ENCODE data around the gene SEMA4F.

DNA sequence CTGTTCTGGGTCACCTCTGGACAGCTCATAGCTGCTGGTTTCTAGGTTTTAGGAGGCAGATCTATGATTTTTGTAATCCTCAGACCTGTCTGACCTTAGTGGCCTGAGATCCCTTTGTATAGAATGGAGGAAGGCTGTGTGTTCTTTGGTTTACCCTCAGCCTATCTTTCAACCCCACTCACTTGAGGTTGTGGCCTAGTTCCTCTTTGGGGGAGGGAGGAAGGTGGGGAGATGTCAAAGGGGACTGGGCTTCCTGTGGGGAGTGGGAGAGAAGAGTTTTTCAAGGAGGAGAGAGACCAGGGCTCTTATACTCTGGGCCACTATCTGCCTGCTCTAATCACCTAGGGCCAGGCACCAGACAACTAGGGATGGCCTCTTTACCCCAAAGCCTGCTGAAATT is 28.5 kb downstream of the SEMA4F start:
- TF ChIP-seq, protein P1, sequence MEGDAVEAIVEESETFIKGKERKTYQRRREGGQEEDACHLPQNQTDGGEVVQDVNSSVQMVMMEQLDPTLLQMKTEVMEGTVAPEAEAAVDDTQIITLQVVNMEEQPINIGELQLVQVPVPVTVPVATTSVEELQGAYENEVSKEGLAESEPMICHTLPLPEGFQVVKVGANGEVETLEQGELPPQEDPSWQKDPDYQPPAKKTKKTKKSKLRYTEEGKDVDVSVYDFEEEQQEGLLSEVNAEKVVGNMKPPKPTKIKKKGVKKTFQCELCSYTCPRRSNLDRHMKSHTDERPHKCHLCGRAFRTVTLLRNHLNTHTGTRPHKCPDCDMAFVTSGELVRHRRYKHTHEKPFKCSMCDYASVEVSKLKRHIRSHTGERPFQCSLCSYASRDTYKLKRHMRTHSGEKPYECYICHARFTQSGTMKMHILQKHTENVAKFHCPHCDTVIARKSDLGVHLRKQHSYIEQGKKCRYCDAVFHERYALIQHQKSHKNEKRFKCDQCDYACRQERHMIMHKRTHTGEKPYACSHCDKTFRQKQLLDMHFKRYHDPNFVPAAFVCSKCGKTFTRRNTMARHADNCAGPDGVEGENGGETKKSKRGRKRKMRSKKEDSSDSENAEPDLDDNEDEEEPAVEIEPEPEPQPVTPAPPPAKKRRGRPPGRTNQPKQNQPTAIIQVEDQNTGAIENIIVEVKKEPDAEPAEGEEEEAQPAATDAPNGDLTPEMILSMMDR (IDR thresholded peaks at IDR 0.05), result no peak
- no peak for TF ChIP-seq POLR2A (IDR thresholded peaks at IDR 0.05)
